ENCODE data around the gene AP5M1. TPM values are rescaled to one million over a fixed set of nuclear protein-coding genes. Genes with fewer than 3 reads are reported as not detected.

AP5M1 gene
- total RNA-seq, 1 donor from 2014 or later, result 36.3 TPM

DNA sequence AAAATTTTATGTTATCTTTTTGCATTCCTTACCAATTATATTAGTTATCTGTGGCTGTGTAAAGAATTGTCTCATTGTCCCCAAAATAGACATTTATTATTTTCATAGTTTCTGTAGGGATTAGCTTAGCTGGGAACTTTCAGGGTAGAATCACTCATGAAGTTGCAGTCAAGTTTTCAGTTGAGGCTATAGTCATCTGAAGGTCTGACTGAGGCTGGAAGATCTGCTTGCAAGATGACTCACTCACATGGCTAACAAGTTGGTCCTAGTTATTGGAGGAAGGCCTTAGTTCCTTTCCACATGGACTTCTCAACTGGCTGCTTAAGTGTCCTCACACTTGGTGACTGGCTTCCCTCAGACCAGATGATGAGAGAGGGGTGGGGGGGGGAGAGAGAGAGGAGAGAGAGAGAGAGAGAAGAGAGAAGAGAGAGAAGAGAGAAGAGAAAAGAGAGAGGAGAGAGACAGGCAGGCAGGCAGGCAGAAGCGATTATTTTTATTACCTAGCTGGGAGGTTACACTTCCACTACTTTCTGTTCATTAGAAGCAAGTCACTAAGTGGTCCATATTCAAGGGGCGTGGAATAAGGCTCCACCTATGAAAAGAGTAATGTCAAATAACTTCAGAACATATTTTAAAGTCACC is 6.4 kb downstream of the AP5M1 start:
- Mint-ChIP-seq H3K36me3 (peaks cover 15% of the 10 kb centered on the region), H3K9me3 (no peaks in the 10 kb centered on the region), H3K27me3 (ENCODE audit: low read depth) (no peaks in the 10 kb centered on the region), H3K4me1 (peaks cover 15% of the 10 kb centered on the region), H3K27ac (no peak overlapping the region), H3K4me3 (no peak overlapping the region)
- DNase-seq (ENCODE audit: low spot score in 2 of 2, unreplicated experiment in 2 of 2), result no peak
- TF ChIP-seq, protein P1, sequence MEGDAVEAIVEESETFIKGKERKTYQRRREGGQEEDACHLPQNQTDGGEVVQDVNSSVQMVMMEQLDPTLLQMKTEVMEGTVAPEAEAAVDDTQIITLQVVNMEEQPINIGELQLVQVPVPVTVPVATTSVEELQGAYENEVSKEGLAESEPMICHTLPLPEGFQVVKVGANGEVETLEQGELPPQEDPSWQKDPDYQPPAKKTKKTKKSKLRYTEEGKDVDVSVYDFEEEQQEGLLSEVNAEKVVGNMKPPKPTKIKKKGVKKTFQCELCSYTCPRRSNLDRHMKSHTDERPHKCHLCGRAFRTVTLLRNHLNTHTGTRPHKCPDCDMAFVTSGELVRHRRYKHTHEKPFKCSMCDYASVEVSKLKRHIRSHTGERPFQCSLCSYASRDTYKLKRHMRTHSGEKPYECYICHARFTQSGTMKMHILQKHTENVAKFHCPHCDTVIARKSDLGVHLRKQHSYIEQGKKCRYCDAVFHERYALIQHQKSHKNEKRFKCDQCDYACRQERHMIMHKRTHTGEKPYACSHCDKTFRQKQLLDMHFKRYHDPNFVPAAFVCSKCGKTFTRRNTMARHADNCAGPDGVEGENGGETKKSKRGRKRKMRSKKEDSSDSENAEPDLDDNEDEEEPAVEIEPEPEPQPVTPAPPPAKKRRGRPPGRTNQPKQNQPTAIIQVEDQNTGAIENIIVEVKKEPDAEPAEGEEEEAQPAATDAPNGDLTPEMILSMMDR (IDR thresholded peaks at IDR 0.05; ENCODE audit: unreplicated experiment), result no peak

DNA sequence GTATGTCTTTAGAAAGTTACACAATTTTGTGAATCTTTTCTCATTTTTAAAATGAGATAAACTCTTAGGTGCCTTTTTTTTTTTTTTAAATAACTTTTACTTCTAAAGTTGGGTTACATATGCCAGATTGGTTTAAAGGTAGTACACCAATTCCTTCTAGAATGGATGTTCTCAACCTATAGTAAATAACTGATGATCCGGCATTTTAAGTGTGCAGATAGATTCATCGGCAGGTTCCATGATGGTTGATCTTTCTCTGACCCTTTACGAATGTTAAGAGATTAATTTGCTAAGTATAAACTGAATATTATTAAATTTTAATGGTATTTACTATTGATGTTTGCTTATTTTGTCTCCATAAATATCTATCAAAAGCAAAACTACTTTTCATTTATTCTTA is 8.3 kb downstream of the AP5M1 start:
- Mint-ChIP-seq H3K4me1 (no peaks in the 10 kb centered on the region), H3K27ac (no peak overlapping the region), H3K27me3 (ENCODE audit: low read depth) (no peaks in the 10 kb centered on the region), H3K4me3 (no peak overlapping the region), H3K9me3 (no peaks in the 10 kb centered on the region), H3K36me3 (peaks cover 20% of the 10 kb centered on the region)
- DNase-seq (ENCODE audit: low spot score in 2 of 2, unreplicated experiment in 2 of 2), result no peak
- TF ChIP-seq, protein P1 (IDR thresholded peaks at IDR 0.05; ENCODE audit: unreplicated experiment), result no peak

DNA sequence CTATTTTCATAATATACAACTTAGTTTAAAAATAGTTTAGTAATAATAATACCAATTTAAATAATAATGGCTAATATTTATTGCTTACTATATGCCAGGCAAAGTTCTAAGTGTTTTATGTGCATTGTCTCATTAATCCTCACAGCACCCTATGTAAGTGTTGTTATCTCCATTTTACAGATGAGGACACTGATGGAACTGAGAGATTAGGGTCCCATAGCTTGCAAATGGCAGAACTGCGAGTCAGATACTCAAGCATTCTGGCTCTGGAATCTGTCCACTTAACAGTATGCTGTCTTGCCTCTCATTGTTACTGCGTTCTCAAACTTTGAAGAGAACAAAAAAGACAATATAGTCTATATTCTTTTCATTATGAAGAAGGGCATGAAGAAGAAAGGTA is 19.0 kb downstream of the AP5M1 start:
- TF ChIP-seq, protein P1 (IDR thresholded peaks at IDR 0.05; ENCODE audit: unreplicated experiment), result no peak
- no peak overlapping the region for H3K27ac Mint-ChIP-seq
- no peak for DNase-seq (ENCODE audit: low spot score in 2 of 2, unreplicated experiment in 2 of 2)
- no peak overlapping the region for H3K4me3 Mint-ChIP-seq
- no peaks in the 10 kb centered on the region for H3K27me3 Mint-ChIP-seq (ENCODE audit: low read depth)
- H3K36me3 Mint-ChIP-seq, result peaks cover 3% of the 10 kb centered on the region
- H3K9me3 Mint-ChIP-seq, result no peaks in the 10 kb centered on the region
- no peaks in the 10 kb centered on the region for H3K4me1 Mint-ChIP-seq

DNA sequence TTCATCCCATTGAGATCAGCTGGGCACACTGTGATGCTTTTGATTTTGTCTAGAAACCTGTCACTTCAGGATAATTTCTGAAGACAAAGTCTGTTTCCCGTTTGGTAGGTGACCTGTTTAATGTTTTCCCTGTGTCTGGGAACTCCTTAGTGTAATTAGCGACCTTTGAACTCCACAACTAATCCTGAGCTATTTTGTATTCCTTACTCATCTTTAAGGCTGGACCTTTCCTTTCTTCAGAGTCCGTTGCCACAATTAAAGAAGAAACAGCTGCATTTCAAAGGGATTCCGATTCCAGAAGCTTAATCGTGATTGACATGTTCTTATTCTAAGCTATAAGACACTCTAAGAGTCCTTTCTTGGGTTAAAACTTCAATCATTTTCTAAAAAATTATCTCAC is 22.0 kb downstream of the AP5M1 start:
- TF ChIP-seq, protein P1 (IDR thresholded peaks at IDR 0.05; ENCODE audit: unreplicated experiment), result no peak

DNA sequence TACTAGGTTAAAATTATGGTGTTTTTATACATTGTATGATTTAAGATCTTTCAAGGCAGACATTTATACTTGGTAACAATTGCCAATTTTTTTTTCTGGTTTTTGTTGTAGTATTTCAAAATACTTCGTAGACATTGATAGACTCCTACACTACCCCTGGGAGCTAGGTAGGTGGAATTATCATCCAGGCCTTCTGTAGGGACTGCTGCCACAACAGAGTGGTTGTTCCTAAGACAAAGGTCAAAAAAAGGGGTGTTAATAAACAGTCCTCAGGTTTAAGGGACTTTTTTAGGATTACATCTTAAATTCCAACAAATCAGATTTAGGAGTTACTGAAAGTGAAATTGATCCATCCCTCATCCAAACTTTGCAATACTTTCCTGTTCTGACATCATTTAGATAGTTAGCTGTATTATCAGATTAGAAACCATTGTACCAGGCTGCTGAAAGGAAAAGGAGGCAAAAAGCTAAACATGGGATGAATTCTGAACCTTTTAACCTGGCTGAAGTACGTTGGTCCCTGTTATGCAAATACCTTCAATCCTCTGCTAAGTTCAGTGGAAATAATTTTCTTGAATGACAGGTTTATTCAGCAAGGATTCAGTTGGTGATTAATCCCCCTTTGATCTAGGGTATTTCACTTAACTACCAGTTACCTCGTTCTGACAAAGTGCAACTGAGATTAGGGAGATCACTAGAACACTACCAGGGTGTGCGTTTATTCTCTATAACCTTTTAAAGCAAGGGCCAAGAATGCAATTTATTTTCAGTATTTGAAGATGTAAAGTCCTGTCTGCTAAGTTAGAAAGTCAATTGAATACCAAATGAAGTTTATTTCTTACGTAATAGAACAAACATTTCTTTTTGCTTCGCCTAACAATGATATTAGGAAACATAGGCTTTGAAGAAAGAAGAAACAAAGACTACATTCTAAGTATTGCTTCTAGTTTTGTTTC is 23.2 kb downstream of the AP5M1 start:
- no peaks in the 10 kb centered on the region for H3K27me3 Mint-ChIP-seq (ENCODE audit: low read depth)
- DNase-seq (ENCODE audit: low spot score in 2 of 2, unreplicated experiment in 2 of 2), result no peak
- H3K4me1 Mint-ChIP-seq, result no peaks in the 10 kb centered on the region
- H3K9me3 Mint-ChIP-seq, result no peaks in the 10 kb centered on the region
- H3K36me3 Mint-ChIP-seq, result no peaks in the 10 kb centered on the region
- TF ChIP-seq, protein P1 (IDR thresholded peaks at IDR 0.05; ENCODE audit: unreplicated experiment), result no peak
- no peak overlapping the region for H3K27ac Mint-ChIP-seq
- H3K4me3 Mint-ChIP-seq, result no peak overlapping the region

More for the DNA sequence above, 22.0 kb downstream of the AP5M1 start:
- Mint-ChIP-seq H3K4me1 (no peaks in the 10 kb centered on the region), H3K9me3 (no peaks in the 10 kb centered on the region), H3K36me3 (no peaks in the 10 kb centered on the region), H3K27me3 (ENCODE audit: low read depth) (no peaks in the 10 kb centered on the region), H3K4me3 (no peak overlapping the region), H3K27ac (no peak overlapping the region)
- DNase-seq (ENCODE audit: low spot score in 2 of 2, unreplicated experiment in 2 of 2), result no peak
